ENCODE data around the gene EME1. TPM values are rescaled to one million over a fixed set of nuclear protein-coding genes. Genes with fewer than 3 reads are reported as not detected.

EME1 gene
- total and polyA plus RNA-seq, 2 experiments from 2014 or later = 14.4 to 15.9 TPM

- TF ChIP-seq ZNF462 (CRISPR knock-in tag; IDR thresholded peaks at IDR 0.05) = no peak
- TF ChIP-seq CREB1 (CRISPR knock-in tag; IDR thresholded peaks at IDR 0.05; ENCODE audit: low read depth) = no peak
- TF ChIP-seq ZNF331 (CRISPR knock-in tag; IDR thresholded peaks at IDR 0.05; ENCODE audit: low read depth) = no peak
These were observed 8.9 kb downstream of the EME1 start (continued) for GRCh38 chr17:50381920-50382319.

GRCh38 chr17:50382931-50383330, 9.9 kb downstream of the EME1 start:
- no peaks in the 10 kb centered on the region for H3K79me2 ChIP-seq (replicated peaks; ENCODE audit: insufficient read depth)
- Mint-ChIP-seq H3K27me3 (ENCODE audit: insufficient read depth, low read depth, poor library complexity) (peaks cover 9% of the 10 kb centered on the region), H3K9me3 (no peaks in the 10 kb centered on the region), H3K4me1 (no peaks in the 10 kb centered on the region), H3K36me3 (ENCODE audit: low read depth) (peaks cover 83% of the 10 kb centered on the region), H3K27ac (no peak overlapping the region), H3K4me3 (no peak overlapping the region)
- no peak overlapping the region for H3K27ac ChIP-seq (ENCODE audit: low read depth)
- H3K9me2 ChIP-seq (ENCODE audit: insufficient read depth) = no peaks in the 10 kb centered on the region
- H3F3A ChIP-seq (replicated peaks; ENCODE audit: low read depth) = 0 out of 2 replicates have a peak, but pooled peaks cover 3% of the 10 kb centered on the region
- peaks cover 7% of the 10 kb centered on the region; the same call in 1 of the 2 replicates for H4K20me1 ChIP-seq (replicated peaks; ENCODE audit: insufficient read depth)
- no peaks in the 10 kb centered on the region for H3K4me1 ChIP-seq (ENCODE audit: insufficient read depth)
- peaks cover 35% of the 10 kb centered on the region for H3K36me3 ChIP-seq (ENCODE audit: insufficient read depth)
- no peak overlapping the region for H3K4me3 ChIP-seq
- no peak overlapping the region for H2AFZ ChIP-seq
- ATAC-seq = no peak
- H3K27me3 ChIP-seq (ENCODE audit: insufficient read depth) = no peaks in the 10 kb centered on the region
- H3K4me2 ChIP-seq = no peak overlapping the region
- no peak for DNase-seq (ENCODE audit: low spot score)
- TF ChIP-seq ZNF462 (CRISPR knock-in tag; IDR thresholded peaks at IDR 0.05) (no peak), NANOG (IDR thresholded peaks at IDR 0.05; ENCODE audit: borderline replicate concordance) (no peak), CTCF (conservative IDR thresholded peaks at IDR 0.05; ENCODE audit: low read depth in 2 of 2) (no peak), EZH2phosphoT487 (IDR thresholded peaks at IDR 0.05; ENCODE audit: unreplicated experiment) (no peak), CREB1 (CRISPR knock-in tag; IDR thresholded peaks at IDR 0.05; ENCODE audit: low read depth) (no peak), STAT1 (IDR thresholded peaks at IDR 0.05; ENCODE audit: unreplicated experiment) (no peak)
